HG03135 (cell line): ENCODE results near the gene DISP3.

ENCODE experiments used
- ATAC-seq: cut with Tn5 transposase; IDR thresholded peaks from one replicate; pipeline ENCODE4 v1.9.1; 2021; ENCODE audit warnings: mild to moderate bottlenecking, moderate library complexity; ENCODE audit not compliant: unreplicated experiment

The DISP3 gene

GRCh38 chr1:11461531-11462137 lies 17.3 kb upstream of the DISP3 start:
- no peak for ATAC-seq

GRCh38 chr1:11462224-11462923 lies 16.6 kb upstream of the DISP3 start:
- ATAC-seq = no peak

GRCh38 chr1:11463177-11463576 lies 15.8 kb upstream of the DISP3 start:
- ATAC-seq = no peak

- ATAC-seq = no peak
Measured at GRCh38 chr1:11465307-11465706, 13.6 kb upstream of the DISP3 start.

GRCh38 chr1:11466416-11466815 lies 12.5 kb upstream of the DISP3 start:
- no peak for ATAC-seq

GRCh38 chr1:11468878-11469277 lies 10.1 kb upstream of the DISP3 start:
- no peak for ATAC-seq

GRCh38 chr1:11470912-11471311 lies 8.0 kb upstream of the DISP3 start:
- no peak for ATAC-seq

GRCh38 chr1:11471473-11471872 lies 7.5 kb upstream of the DISP3 start:
- no peak for ATAC-seq

- no peak for ATAC-seq
Measured at GRCh38 chr1:11472284-11472683, 6.7 kb upstream of the DISP3 start.

- ATAC-seq = no peak
Measured at GRCh38 chr1:11472741-11473140, 6.2 kb upstream of the DISP3 start.

- no peak for ATAC-seq
Measured at GRCh38 chr1:11473491-11474034, 5.4 kb upstream of the DISP3 start.

GRCh38 chr1:11474826-11475225 lies 4.1 kb upstream of the DISP3 start:
- no peak for ATAC-seq

GRCh38 chr1:11475748-11476147 lies 3.2 kb upstream of the DISP3 start:
- ATAC-seq = no peak

GRCh38 chr1:11479375-11479979 lies 522 bp downstream of the DISP3 start:
- no peak for ATAC-seq

- ATAC-seq = no peak
Measured at GRCh38 chr1:11481019-11481418, 2.1 kb downstream of the DISP3 start.

GRCh38 chr1:11482198-11482597 lies 3.2 kb downstream of the DISP3 start:
- no peak for ATAC-seq

- ATAC-seq = no peak
Measured at GRCh38 chr1:11482701-11483479, 3.9 kb downstream of the DISP3 start.

GRCh38 chr1:11483581-11484320 lies 4.8 kb downstream of the DISP3 start:
- no peak for ATAC-seq

GRCh38 chr1:11484321-11484655 lies 5.3 kb downstream of the DISP3 start:
- no peak for ATAC-seq

GRCh38 chr1:11485191-11485590 lies 6.2 kb downstream of the DISP3 start:
- ATAC-seq = no peak
